NCI-H510A treated with DMSO at 0.1 percent for 48 hours (cell line): Measurements from ENCODE around the gene KCNQ1.

Experiments used
- DNase-seq: peaks from one replicate; lab custom pipeline; 2025; lab: John Stamatoyannopoulos, UW

The KCNQ1 gene

DNA sequence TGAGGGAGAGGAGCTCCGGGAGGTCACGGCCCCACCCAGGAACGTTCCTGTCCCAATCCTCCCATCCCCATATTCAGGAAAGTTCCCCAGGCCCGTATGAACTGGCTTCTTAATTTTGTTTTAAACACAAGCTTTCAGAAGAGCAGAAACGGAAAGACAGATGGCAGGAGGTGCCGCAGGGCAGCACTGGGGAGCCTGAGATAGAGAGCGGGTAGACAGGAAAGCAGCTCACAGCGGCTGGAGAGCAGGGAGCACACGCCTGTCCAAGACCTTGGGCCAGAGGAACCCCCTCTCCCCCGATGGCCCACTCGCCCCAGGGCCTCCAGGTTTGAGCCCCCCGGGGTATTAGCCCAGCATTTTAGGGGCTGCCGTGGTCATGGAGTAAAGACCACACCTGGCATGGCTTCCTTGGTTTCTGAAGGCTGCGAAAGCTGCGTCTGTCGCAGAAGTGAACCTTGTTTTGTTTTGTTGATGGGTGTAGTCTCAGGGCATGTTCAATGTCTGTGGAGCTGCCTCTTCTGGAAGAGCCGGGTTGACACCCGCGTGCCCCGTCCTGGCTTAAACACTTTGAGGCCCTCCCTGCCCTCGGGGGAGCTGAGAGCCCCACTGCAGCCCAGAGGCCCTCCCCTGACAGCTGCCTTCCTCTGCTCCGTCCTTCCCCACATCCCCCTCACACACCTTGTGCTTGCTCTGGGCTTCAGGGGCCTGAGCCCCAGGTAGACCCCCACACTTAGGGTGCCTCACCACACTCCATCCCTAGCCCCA is 272.9 kb downstream of the KCNQ1 start:
- no peak for DNase-seq

DNA sequence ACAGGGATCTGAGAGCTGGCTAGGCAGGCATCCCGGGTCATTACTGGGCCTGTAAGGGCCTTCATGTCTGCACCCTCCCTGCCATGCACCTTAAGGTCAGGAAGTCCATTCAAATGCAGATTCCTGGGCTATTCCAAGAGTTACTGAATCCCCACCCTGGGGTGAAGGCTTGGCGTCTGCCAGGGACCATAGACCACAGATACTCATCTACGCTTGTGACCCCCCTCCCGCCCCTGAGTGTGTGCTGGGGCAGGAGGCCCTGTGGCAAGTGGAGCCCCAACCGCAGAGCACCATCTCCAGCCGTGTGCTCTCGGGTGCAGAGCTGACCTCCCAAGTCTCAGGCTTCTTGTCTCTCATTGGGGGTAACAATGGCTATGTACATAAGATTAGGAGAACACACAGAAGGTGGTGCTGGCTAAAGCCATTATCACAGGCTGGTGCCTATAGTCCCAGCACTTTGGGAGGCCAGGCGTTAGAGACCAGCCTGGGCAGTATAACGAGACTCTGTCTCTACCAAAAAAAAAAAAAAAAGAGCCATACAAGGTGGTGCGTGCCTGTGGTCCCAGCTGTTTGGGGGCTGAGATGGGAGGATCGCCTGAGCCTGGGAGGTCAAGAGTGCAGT is 274.1 kb downstream of the KCNQ1 start:
- DNase-seq = no peak

- no peak for DNase-seq
Measured at GRCh38 chr11:2719831-2720590, 275.2 kb downstream of the KCNQ1 start.

- no peak for DNase-seq
Measured at GRCh38 chr11:2721210-2721916, 276.6 kb downstream of the KCNQ1 start.

DNA sequence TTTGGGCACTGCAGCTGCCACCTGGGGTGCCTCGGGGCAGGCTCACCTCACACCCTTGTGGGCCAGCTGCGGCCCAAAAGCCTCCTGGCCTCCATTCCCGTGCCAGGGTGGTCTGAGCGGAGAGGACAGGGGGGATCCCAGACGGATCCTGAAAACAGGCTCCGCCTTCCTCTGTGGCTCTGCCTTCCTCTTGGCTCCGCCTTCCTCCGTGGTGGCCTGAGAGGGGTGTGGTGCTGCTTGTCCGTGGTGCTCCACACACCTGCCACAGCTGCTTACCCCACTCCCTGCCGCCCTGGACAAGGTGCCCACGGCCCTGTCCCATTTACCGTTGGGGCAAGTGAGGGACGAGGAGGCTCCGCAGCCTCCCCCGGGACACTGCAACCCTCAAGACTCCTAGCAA is 278.1 kb downstream of the KCNQ1 start:
- no peak for DNase-seq

- DNase-seq = no peak
Measured at GRCh38 chr11:2724104-2724503, 279.3 kb downstream of the KCNQ1 start.

DNA sequence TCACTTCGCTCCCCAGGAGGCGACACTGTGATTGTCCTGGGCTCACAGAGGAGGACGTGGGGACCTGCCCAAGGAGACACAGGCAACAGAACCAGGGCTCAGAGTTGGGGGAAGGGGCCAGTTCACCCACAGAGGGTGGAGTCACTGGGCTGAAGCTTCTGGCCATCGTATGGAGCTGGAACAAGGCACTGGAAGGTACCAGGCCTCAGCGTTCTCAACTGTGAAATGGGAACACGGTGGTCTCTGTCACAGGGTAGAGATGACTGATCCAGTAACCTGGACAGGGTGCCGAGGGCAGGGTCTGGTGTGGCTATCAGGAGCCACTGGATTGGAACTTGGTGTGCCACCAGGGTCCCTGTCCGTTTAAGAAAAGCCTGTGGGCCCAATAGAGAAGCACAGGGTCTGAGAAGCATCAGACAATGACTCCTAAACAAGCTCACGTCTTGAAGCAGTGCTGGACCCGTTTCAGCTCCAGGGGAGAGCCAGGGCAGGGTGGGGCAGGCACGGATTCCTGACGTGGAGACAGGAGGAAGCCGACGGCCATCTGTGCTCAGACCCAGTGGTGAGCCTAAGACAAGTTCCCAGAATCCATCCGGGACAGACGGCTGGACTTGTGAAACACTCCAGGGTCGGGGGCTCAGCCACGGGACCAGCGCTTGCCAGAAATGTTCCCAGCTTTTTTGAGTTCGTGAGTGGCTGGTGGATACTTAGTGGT is 280.0 kb downstream of the KCNQ1 start:
- no peak for DNase-seq

DNA sequence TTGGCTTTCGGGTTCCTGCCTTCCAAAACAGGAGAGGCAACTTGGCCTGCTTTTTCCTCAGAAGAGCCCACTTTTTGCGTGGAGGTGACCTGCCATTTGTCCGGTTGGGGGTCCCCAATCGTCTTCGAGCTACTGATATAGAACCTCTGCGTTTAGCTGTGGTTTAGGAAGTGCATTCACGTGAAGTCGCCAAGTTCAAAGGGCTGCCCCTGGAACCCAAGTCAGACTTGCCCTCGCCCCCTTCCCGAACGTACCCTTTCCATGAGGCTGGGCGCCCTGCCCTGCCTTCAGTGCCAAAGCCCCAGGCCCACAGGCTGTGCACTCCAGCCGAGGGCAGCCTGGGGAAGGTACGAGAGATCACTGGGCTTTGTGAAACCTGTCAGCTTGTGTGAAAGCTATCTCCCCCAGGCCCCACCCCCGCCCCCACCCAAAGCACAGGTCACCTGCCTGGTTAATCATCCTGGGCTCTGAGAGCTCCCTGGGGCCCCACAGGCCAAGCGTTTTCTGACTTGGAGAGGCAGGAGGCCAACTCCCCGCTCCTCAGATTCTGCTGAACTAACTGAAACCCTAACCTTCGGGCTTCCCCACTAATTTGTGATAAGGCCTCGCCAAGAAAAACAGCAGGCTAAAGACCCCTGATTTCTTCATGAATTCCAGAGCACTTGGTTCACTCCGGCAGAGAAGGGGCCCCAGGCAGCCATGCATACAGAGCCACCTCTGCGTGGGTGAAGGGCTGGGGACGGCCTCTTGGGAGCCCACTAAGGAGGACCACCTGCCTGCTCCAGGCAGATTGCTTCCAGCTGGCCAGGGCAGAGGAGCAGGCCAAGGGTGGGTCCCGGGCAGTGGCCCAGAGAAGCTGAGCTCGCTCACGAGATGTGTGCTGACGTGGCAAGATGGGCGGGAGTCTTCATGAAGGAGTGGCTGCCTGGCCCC is 280.8 kb downstream of the KCNQ1 start:
- no peak for DNase-seq

GRCh38 chr11:2726964-2727363 is 282.2 kb downstream of the KCNQ1 start:
- no peak for DNase-seq

DNA sequence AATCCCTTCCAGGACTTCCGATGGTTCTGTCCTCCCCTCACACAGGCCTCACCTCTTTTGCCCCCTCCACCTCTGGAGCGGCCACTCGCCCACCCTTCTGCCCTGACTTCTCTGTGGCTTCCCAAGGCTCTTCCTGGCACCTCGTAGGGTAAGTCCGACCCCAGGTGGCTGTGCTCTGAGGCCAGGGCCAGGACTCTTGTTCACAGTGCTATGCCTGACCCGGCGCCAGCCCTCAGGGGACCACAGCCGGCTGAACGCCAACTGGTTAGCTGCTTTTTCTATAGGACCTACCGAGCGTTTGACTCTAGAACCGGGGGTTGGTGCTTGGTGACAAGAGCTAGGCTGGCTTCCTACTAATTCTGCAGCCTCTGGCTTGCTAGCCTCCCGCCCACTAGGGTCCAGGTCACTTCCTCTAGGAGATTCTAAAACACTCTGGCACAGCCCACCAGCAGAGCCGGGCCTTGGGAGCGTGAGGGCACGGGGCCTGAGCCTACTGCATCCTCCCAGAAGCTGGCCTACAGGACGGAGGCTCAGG is 283.4 kb downstream of the KCNQ1 start:
- DNase-seq = no peak

GRCh38 chr11:2728663-2729332 is 284.0 kb downstream of the KCNQ1 start:
- no peak for DNase-seq

DNA sequence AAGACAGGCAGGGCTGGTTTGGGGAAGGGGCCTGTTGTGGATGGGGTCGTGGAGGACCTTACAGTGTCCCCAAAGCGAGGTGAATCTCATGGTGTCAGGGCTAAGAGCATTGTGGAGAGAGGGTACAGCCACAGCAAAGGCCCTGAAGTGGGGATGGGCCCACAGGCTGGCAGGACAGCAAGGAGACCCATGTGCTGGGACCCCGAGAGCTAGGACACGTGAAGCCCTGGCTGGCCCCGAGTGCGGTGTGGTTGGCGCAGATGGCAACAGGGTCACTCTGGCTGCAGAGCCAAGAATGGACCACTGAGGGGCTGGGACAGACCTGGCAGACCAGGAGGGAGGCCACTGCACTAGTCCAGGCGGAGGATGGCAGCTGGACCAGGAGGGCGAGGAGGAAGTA is 285.0 kb downstream of the KCNQ1 start:
- no peak for DNase-seq

GRCh38 chr11:2730272-2731129 is 285.7 kb downstream of the KCNQ1 start:
- DNase-seq = no peak

GRCh38 chr11:2731130-2732125 is 286.6 kb downstream of the KCNQ1 start:
- no peak for DNase-seq

- no peak for DNase-seq
Measured at GRCh38 chr11:2732261-2732939, 287.6 kb downstream of the KCNQ1 start.

GRCh38 chr11:2732940-2733628 is 288.3 kb downstream of the KCNQ1 start:
- no peak for DNase-seq
